ENCODE data around the gene PNPLA5.

GRCh38 chr22:43878079-43878795, 13.6 kb downstream of the PNPLA5 start:
- TF ChIP-seq, protein P1, sequence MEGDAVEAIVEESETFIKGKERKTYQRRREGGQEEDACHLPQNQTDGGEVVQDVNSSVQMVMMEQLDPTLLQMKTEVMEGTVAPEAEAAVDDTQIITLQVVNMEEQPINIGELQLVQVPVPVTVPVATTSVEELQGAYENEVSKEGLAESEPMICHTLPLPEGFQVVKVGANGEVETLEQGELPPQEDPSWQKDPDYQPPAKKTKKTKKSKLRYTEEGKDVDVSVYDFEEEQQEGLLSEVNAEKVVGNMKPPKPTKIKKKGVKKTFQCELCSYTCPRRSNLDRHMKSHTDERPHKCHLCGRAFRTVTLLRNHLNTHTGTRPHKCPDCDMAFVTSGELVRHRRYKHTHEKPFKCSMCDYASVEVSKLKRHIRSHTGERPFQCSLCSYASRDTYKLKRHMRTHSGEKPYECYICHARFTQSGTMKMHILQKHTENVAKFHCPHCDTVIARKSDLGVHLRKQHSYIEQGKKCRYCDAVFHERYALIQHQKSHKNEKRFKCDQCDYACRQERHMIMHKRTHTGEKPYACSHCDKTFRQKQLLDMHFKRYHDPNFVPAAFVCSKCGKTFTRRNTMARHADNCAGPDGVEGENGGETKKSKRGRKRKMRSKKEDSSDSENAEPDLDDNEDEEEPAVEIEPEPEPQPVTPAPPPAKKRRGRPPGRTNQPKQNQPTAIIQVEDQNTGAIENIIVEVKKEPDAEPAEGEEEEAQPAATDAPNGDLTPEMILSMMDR (conservative IDR thresholded peaks at IDR 0.05 in 1 of 2, IDR thresholded peaks at IDR 0.05 in 1 of 2; ENCODE audit: low read depth in 1 of 2, low read length in 2 of 2), result no peak
- TF ChIP-seq EZH2 (IDR thresholded peaks at IDR 0.05; ENCODE audit: low read length, missing control alignments), result no peak

Data from fibroblast of lung (primary cell).